Common myeloid progenitor, CD34-positive (primary cell): ENCODE results near the gene ATP5PD.

Experiments
- CTCF ChIA-PET: fragments of 350-600 bp; sonication (Branson Sonifier 250); formaldehyde crosslinking; loops from one replicate; lab custom pipeline; 2021; ENCODE audit warnings: antibody characterized with exemption; lab: Charles Lee
- POLR2A ChIA-PET: fragments of 350-600 bp; sonication (Branson Sonifier 250); formaldehyde crosslinking; loops from one replicate; lab custom pipeline; 2021; ENCODE audit warnings: antibody characterized with exemption; lab: Charles Lee
- DNase-seq, 3 donors: peaks; one replicate each; pipeline versions ENCODE4 v3.0.0 to v3.0.0-alpha.2; 2013
- H3K27ac ChIP-seq, 2 experiments: 1 replicate in 1 of 2; 2 replicates in 1 of 2; pipeline ENCODE4 v1.7.0; 2013; ENCODE audit warnings: inconsistent platforms in 2 of 2, low read length in 2 of 2, mild to moderate bottlenecking in 2 of 2, low read depth in 1 of 2, moderate library complexity in 1 of 2; ENCODE audit not compliant: severe bottlenecking in 2 of 2, insufficient read depth in 1 of 2, poor library complexity in 1 of 2
- H3K27me3 ChIP-seq, 5 experiments: replicated peaks in 2 of 5; 1 replicate in 3 of 5; 2 replicates in 2 of 5; pipeline versions ENCODE4 v1.6.1 to v1.7.0; 2013; ENCODE audit warnings: low read length in 4 of 5, mild to moderate bottlenecking in 2 of 5, moderate library complexity in 2 of 5, inconsistent platforms in 1 of 5; ENCODE audit not compliant: insufficient read depth in 5 of 5, control insufficient read depth in 4 of 5
- H3K36me3 ChIP-seq, 4 experiments: 1 replicate in 2 of 4; 2 replicates in 2 of 4; pipeline versions ENCODE4 v1.6.1 to v1.7.0; 2013; ENCODE audit warnings: low read length in 3 of 4, control low read depth in 1 of 4, mild to moderate bottlenecking in 1 of 4; ENCODE audit not compliant: control insufficient read depth in 4 of 4, insufficient read depth in 4 of 4
- H3K4me1 ChIP-seq, 4 experiments: 1 replicate in 3 of 4; 2 replicates in 1 of 4; pipeline versions ENCODE4 v1.6.1 to v1.7.1; 2013; ENCODE audit warnings: low read length in 3 of 4, mild to moderate bottlenecking in 3 of 4, control low read depth in 1 of 4, inconsistent platforms in 1 of 4, moderate library complexity in 1 of 4; ENCODE audit not compliant: control insufficient read depth in 4 of 4, insufficient read depth in 4 of 4; ENCODE audit errors: control extremely low read depth in 1 of 4
- H3K4me3 ChIP-seq, 7 experiments: 1 replicate in 4 of 7; 2 replicates in 3 of 7; pipeline versions ENCODE4 v1.5.1 to v1.7.0; 2013; ENCODE audit warnings: mild to moderate bottlenecking in 7 of 7, low read length in 6 of 7, moderate library complexity in 6 of 7, inconsistent platforms in 2 of 7, low read depth in 2 of 7, control low read depth in 1 of 7; ENCODE audit not compliant: insufficient read depth in 4 of 7, control insufficient read depth in 1 of 7; ENCODE audit errors: extremely low read depth in 1 of 7
- H3K9me3 ChIP-seq, 5 experiments: 1 replicate in 4 of 5; 2 replicates in 1 of 5; pipeline versions ENCODE4 v1.6.1 to v1.7.1; 2013; ENCODE audit warnings: low read length in 4 of 5, mild to moderate bottlenecking in 2 of 5, inconsistent platforms in 1 of 5, low read depth in 1 of 5, moderate library complexity in 1 of 5; ENCODE audit not compliant: control insufficient read depth in 4 of 5, insufficient read depth in 2 of 5; ENCODE audit errors: control extremely low read depth in 1 of 5
- WGBS: methylation state at CpG from one replicate; pipeline ENCODE4 v1.1.5; 2013; ENCODE audit not compliant: insufficient coverage; 5-methylcytosine and 5-hydroxymethylcytosine counted together

ATP5PD gene

DNA sequence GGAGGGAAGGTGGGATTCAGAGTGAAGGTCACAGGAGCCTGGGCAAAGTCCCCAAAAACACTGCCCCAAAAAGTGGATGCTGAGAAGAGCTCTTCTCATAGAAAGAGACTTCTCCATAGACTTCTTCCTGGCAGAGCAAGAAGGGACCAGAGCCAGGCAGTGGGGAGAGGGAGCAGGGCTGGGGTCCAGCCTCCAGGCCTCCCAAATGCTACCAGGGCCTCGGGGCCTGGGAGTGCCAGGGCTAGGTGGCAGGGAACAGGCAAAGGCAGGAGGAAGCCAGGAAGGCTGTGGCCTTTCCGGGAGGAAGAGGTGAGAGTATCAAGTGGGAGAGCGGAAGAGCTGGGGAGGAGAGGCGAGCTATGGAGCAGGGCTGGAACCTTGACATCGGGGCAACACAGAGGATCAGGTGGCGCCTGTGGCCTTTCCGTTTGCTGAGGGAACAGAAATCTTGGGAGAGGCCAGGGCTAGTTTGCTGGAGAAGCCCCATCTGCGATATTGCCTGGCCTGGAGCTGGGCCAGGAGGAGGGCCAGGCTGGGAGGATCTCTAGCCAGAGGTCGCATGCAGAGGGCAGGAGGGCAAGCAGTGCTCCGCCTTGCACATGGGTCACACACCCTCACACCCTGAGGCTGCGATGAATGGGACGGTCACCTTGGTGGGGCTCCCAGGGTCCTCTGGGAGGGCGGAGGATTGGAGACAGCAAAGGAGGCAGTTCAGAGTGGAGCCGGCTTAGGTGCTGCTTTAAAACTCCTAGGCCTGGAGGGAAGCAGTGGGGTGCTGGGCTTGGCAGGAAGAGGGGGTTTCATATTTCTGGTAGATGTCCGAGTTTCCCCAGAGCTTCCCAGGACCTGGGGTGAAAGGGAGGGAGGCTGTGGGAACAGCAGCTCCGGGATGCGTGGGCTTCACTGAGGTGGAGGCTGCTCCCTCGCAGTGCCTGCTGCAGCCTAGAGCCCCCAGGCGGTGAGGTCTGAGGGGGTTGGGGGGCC, 44.4 kb upstream of the ATP5PD start:
- Histone ChIP-seq H3K27ac (no peak overlapping the region), H3K4me3 (no peak overlapping the region), H3K36me3 (peaks cover 0 to 11% (median 2%) of the 10 kb centered on the region in 4 experiments), H3K9me3 (no peaks in the 10 kb centered on the region), H3K4me1 (peaks cover 0 to 65% (median 33%) of the 10 kb centered on the region in 4 experiments), H3K27me3 (no peaks in the 10 kb centered on the region)
- DNase-seq, result no peak
- WGBS, result 95% methylated on average over 17 of the region's 19 CpGs
- ChIA-PET POLR2A (interaction anchor here (0.9 kb wide), 1 partner anchor 30 kb away, joined by 4 read pairs; no protein-coding TSS in a partner anchor), CTCF (interaction anchor here (0.7 to 1.7 kb wide), 7 partner anchors 12 to 380 kb away, joined by 3 to 9 read pairs (median 3); no protein-coding TSS in a partner anchor)

DNA sequence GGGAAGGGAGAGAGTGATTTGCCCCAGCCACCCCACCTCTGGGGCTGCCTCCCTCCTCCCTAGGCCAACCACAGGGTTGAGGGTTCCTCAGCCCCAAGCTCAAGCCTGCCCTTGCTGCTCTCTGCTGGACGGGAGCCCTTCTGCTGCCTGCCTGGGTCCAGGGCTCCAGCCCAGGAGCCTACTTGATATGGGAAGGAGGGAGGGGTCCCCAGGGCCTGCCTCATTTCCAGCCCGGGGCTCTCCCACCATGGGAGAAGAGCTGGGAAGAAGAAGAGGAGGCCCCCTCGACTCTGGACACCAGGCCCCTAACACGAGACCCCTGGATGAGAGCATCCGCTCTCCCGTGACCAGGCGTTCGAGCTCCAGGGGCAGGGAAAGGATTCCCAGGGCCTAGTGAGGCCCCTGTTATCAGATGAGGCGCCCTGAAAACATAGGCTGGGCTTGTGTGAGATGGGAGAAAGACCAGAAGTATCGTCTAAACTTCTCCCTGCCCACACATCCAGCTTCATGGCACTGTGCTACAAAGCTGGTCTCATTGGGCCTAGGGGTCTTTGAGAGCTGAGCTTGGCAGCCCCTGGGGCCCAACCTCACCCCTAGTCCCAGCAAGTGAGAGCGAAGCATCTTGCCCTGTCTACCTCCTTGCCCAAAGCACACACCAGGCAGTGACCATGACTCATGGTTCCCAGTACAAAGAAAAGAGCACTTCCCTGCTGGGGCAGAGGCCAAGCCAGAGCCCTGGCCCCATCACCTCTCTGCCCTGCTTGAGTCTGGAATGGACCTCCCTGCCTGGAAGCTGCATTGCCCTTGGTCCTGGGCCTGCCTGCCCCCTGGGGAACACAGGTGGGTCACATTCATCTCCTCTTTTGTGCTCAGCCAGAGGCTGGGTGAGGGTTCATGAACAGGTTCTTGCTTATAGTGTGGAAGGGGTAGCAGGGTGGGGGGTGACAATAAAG, 42.0 kb upstream of the ATP5PD start:
- peak overlapping the region in 1 of 2 experiments; percentile 67 for H3K27ac ChIP-seq
- POLR2A ChIA-PET, result interaction anchor here (0.9 to 2.4 kb wide), 4 partner anchors 7 to 35 kb away, joined by 3 to 7 read pairs (median 4); partner anchors contain the start of gene ARMC7
- no peak for DNase-seq
- H3K36me3 ChIP-seq, result peaks cover 0 to 4% (median 0%) of the 10 kb centered on the region in 4 experiments
- WGBS, result 88% methylated on average over 10 of the region's 11 CpGs
- peak overlapping the region; percentile 7 to 87 (median 75) for H3K4me3 ChIP-seq
- H3K27me3 ChIP-seq, result no peaks in the 10 kb centered on the region
- no peaks in the 10 kb centered on the region for H3K9me3 ChIP-seq
- CTCF ChIA-PET, result interaction anchor here (0.6 to 4.4 kb wide), 17 partner anchors 8 to 215 kb away, joined by 3 to 29 read pairs (median 4); partner anchors contain the start of genes MIF4GD and NT5C
- H3K4me1 ChIP-seq, result peaks cover 0 to 59% (median 29%) of the 10 kb centered on the region in 4 experiments

DNA sequence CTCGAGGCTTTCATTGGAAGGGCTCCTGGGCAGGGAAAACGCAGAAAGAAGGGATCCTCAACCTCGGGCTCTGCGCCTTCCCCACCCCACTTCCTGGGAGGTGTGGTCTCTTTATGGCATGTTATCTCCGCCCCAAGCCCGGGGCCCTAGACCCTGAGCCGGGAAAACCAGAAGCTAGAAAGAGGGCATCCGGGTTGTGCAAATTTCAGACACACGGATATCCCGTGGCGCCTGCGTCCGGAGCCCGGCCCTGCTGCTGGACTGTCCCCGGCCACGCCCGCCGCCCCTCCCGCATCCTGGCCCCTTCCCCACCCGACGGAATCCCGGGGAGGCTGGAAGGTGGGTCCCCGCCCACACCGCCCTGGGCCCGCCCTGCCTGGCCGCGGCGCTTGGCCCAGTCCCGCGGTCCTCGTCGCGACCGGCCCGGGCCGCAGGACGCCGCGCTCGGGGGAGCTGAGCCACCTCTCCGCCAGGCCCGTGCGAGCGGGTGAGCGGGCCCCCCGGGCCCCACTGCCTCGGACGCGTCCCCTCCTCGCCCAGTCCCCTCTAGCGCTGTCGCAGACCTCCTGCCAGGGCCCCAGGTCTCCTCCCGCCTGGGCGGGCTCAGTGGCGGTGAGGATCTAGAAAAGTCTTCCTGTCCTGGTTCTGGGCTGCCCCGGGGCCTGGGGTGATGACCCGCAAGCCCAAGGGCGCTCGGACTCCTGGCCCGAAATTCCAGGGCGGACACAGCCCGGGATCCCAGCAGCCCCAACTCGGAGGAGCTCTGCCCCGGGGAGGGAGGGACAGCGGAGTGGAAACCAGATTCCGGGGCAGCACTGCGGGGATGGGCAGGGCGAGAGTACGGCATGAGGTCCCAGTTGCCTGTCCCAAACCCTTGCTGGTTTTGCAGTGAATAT, 41.0 kb upstream of the ATP5PD start, which contains the start of gene SLC16A5:
Gene SLC16A5, plus strand, starts transcription at position 397 of the 896 bp plus-strand sequence. CDS start 5,683 bp downstream, outside the sequence.
- Histone ChIP-seq H3K4me1 (peaks cover 0 to 54% (median 29%) of the 10 kb centered on the region in 4 experiments), H3K27me3 (no peaks in the 10 kb centered on the region), H3K9me3 (no peaks in the 10 kb centered on the region), H3K4me3 (peak within 1 kb of the TSS; percentile 7 to 87 (median 75)), H3K36me3 (no peaks in the 10 kb centered on the region), H3K27ac (peak within 1 kb of the TSS in 1 of 2 experiments; percentile 67)
- ChIA-PET POLR2A (interaction anchor here (0.5 to 2.4 kb wide), 6 partner anchors 8 to 1608 kb away, joined by 3 to 7 read pairs (median 4); partner anchors contain the start of gene ARMC7), CTCF (interaction anchor here (0.6 to 4.4 kb wide), 13 partner anchors 10 to 214 kb away, joined by 3 to 29 read pairs (median 5); partner anchors contain the start of gene NT5C)
- WGBS, result 0% methylated on average over 57 of the region's 69 CpGs
- DNase-seq, result peak in 2 of 3 donors; percentile 42 to 52

DNA sequence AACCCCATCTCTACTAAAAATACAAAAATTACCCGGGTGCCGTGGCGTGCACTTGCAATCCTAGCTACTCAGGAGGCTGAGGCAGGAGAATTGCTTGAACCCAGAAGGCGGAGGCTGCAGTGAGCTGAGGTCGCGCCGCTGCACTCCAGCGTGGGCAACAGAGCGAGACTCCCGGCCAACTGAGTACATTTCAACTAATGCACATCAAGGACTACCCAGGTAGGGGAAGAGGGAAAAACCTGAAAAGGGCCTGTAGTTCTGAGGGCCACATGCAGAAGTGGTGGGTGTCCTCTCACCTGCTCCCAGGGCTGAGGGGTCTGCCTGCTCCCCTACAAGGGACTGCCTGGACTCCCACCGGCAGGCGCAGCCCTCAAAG, 40.4 kb upstream of the ATP5PD start:
- CTCF ChIA-PET, result interaction anchor here (1.1 to 4.4 kb wide), 6 partner anchors 10 to 86 kb away, joined by 3 to 29 read pairs (median 9); no protein-coding TSS in a partner anchor
- Histone ChIP-seq H3K4me1 (peaks cover 0 to 49% (median 29%) of the 10 kb centered on the region in 4 experiments), H3K36me3 (no peaks in the 10 kb centered on the region), H3K4me3 (peak overlapping the region; percentile 7 to 87 (median 75)), H3K27ac (peak overlapping the region in 1 of 2 experiments; percentile 67), H3K9me3 (no peaks in the 10 kb centered on the region), H3K27me3 (no peaks in the 10 kb centered on the region)
- 80% methylated on average over 12 of the region's 12 CpGs for WGBS
- POLR2A ChIA-PET, result interaction anchor here (0.5 to 2.4 kb wide), 5 partner anchors 9 to 1608 kb away, joined by 3 to 7 read pairs (median 4); partner anchors contain the start of gene ARMC7
- no peak for DNase-seq

DNA sequence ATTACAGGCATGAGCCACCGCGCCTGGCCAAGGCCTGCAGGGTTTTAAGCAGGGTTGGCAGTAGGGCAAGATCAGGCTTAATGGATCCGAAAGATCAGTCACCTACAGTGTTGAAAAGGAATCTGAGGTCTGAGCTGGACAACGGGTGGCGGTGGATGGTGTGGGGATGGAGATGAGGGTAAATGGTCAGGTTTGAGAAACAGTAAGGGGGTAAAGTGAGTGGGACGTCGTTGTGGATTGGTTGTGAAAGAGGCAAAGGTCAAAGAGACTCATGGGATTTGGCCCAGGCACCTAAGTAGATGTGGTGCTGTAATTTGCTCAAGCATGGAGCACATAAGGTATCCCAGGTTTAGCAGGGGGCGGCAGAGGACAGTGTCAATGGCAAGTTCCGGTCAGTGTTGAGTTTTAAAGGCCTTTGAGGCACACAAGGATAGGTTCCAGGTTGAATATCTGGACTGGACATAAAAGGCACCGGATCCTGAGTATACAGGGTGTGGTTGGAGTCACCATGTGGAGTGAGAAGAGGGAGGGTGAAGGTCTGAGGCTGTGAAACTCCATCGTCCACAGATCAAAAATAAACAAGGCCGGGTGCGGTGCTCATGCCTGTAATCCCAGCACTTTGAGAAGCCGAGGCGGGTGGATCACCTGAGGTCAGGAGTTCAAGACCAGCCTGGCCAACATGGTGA, 39.9 kb upstream of the ATP5PD start:
- POLR2A ChIA-PET, result interaction anchor here (2.4 kb wide), 1 partner anchor 9 kb away, joined by 7 read pairs; no protein-coding TSS in a partner anchor
- 84% methylated on average over 11 of the region's 15 CpGs for WGBS
- no peaks in the 10 kb centered on the region for H3K27me3 ChIP-seq

More for the DNA sequence above, 39.9 kb upstream of the ATP5PD start:
- CTCF ChIA-PET, result interaction anchor here (1.1 to 4.4 kb wide), 5 partner anchors 10 to 87 kb away, joined by 3 to 29 read pairs (median 5); no protein-coding TSS in a partner anchor
- DNase-seq, result no peak
- Histone ChIP-seq H3K9me3 (no peaks in the 10 kb centered on the region), H3K36me3 (no peaks in the 10 kb centered on the region), H3K27ac (no peak overlapping the region), H3K4me1 (peaks cover 0 to 45% (median 26%) of the 10 kb centered on the region in 4 experiments), H3K4me3 (no peak overlapping the region)
